ENCODE measurements around the gene LPCAT1.

DNA sequence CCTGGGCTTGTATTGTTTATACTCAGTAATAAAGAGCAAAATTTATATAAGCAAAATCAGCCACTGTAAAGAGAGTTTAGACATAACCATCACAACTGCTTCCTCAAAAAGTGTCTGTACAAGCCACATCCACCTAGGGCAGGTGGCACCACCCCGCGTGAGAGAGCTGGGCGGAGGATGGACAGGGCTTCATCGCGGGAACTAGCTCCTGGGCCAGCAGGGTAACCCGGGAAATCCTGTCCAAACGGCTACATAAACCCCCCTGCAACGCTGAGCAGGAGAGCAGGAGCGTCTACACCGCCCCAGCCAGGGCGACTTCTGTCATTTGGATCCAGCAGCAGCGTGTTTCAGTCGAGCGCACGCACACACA is 79.8 kb downstream of the LPCAT1 start:
- TF ChIP-seq ZNF274 (IDR thresholded peaks at IDR 0.05; ENCODE audit: low read depth, low read length) (no peak), SUZ12 (IDR thresholded peaks at IDR 0.05; ENCODE audit: extremely low read depth, insufficient read depth, insufficient read length) (peak; percentile 4)
